ENCODE results near the gene LPAR3. TPM values are rescaled to one million over a fixed set of nuclear protein-coding genes. Genes with fewer than 3 reads are reported as not detected.

LPAR3 gene
- total and polyA plus RNA-seq, 2 of the 4 experiments (the other 2 are of a cell fraction): 0.09 to 0.18 TPM

- no peak for TF ChIP-seq MAFK (IDR thresholded peaks at IDR 0.05; ENCODE audit: low read depth, low read length)
Observed at GRCh38 chr1:84774669-84775534, 118.1 kb downstream of the LPAR3 start (continued).

GRCh38 chr1:84773933-84774497 lies 119.0 kb downstream of the LPAR3 start:
- Histone ChIP-seq H2BK15ac (ENCODE audit: low read depth, low read length) (no peak overlapping the region), H3K9ac (ENCODE audit: low read depth, low read length) (no peak overlapping the region), H3K14ac (replicated peaks; ENCODE audit: low read depth, low read length) (0 out of 2 replicates have a peak overlapping the region, but pooled peaks have one; percentile 6), H3K4me3 (ENCODE audit: insufficient read depth, low read depth, low read length) (no peak overlapping the region), H2AK5ac (ENCODE audit: low read depth, low read length) (no peak overlapping the region), H3K4me1 (ENCODE audit: control insufficient read depth, insufficient read depth, low read length) (no peaks in the 10 kb centered on the region), H4K5ac (ENCODE audit: low read depth, low read length) (no peak overlapping the region), H3K4ac (ENCODE audit: low read depth, low read length) (peak overlapping the region; percentile 12; the same call in 1 of the 2 replicates), H3K23ac (ENCODE audit: low read depth, low read length) (no peak overlapping the region), H2AFZ (replicated peaks; ENCODE audit: low read length, poor library complexity) (no peak overlapping the region), H2BK120ac (ENCODE audit: low read depth, low read length) (no peak overlapping the region), H2AK9ac (replicated peaks; ENCODE audit: low read depth, low read length, poor library complexity) (no peak overlapping the region), H4K8ac (ENCODE audit: low read depth in 2 of 2, low read length in 2 of 2) (no peak overlapping the region), H3K56ac (ENCODE audit: extremely low read depth, insufficient read depth, low read length) (no peak overlapping the region), H3K27me3 (ENCODE audit: control insufficient read depth, insufficient read depth, low read length) (peaks cover 4% of the 10 kb centered on the region), H3K27ac (ENCODE audit: insufficient read depth, low read length) (no peak overlapping the region), H3K9me1 (ENCODE audit: insufficient read depth, low read length) (no peaks in the 10 kb centered on the region; the same call in 1 of the 2 replicates), H4K91ac (ENCODE audit: insufficient read depth, low read depth, low read length) (no peak overlapping the region), H3K4me2 (ENCODE audit: low read depth, low read length) (no peak overlapping the region), H2BK20ac (ENCODE audit: low read depth, low read length) (peak overlapping the region; percentile 42; the same call in 1 of the 2 replicates), H2BK5ac (ENCODE audit: low read depth, low read length, poor library complexity, severe bottlenecking) (no peak overlapping the region), H3K36me3 (ENCODE audit: control insufficient read depth, insufficient read depth, low read length) (no peaks in the 10 kb centered on the region), H3K79me1 (ENCODE audit: low read depth in 1 of 2, low read length in 2 of 2) (no peaks in the 10 kb centered on the region), H3K18ac (ENCODE audit: low read depth, low read length) (no peak overlapping the region), H4K20me1 (ENCODE audit: insufficient read depth, low read length) (no peaks in the 10 kb centered on the region), H3K9me3 (ENCODE audit: control insufficient read depth, insufficient read depth, low read length) (no peaks in the 10 kb centered on the region)
- ATAC-seq (ENCODE audit: low read depth) (no peak), DNase-seq (no peak)
- no TSS peak for BruUV-seq (replicated peaks)
- in situ Hi-C loops (cut with MboI; ENCODE audit: low sequenced_read_pairs) (loop anchor here (5.0 to 25.0 kb wide), 3 partner anchors 163 to 849 kb away; no protein-coding TSS in a partner anchor), dilution Hi-C loops (cut with HindIII; ENCODE audit: low sequenced_read_pairs, unreplicated experiment) (no loop called here), intact Hi-C loops (cut with micrococcal nuclease) (loop anchor here (5.0 kb wide), 2 partner anchors 632 to 842 kb away; partner anchors contain the start of gene PRKACB)
- TF ChIP-seq RFX5 (IDR thresholded peaks at IDR 0.05; ENCODE audit: low read depth, low read length) (no peak), POLR2A (IDR thresholded peaks at IDR 0.05; ENCODE audit: low read depth, low read length) (no peak), CTCF (conservative IDR thresholded peaks at IDR 0.05; ENCODE audit: low read depth, low read length) (no peak), FOS (IDR thresholded peaks at IDR 0.05; ENCODE audit: low read depth, low read length) (no peak), RCOR1 (IDR thresholded peaks at IDR 0.05; ENCODE audit: insufficient replicate concordance, low read length) (no peak)
- no CpG with 5 or more reads among the region's 4 CpGs for WGBS, 2 experiments (ENCODE audit: extremely low coverage in 2 of 2, insufficient read length in 1 of 2)
- CTCF ChIA-PET: no interaction called here
- POLR2A ChIA-PET (ENCODE audit: unreplicated experiment): no interaction called here

All from IMR-90 (cell line).